Mucosa of descending colon (tissue), 3 donors: ENCODE data around the gene HS6ST1. TPM values are rescaled to one million over a fixed set of nuclear protein-coding genes. Genes with fewer than 3 reads are reported as not detected.

Experiments used
- ATAC-seq: fragments of 200-7000 bp; cut with Tn5 transposase; one replicate; pipeline ENCODE4 v1.9.1; 2020; ENCODE audit warnings: mild to moderate bottlenecking, moderate library complexity
- DNase-seq, 3 donors: peaks; one replicate each; pipeline ENCODE4 v3.0.0-alpha.2; 2020
- H3K36me3 ChIP-seq: fragments of 200-600 bp; one replicate; pipeline ENCODE4 v1.8.0; 2021; ENCODE audit warnings: low read depth, mild to moderate bottlenecking
- H3K4me1 ChIP-seq: fragments of 200-600 bp; one replicate; pipeline ENCODE4 v1.8.0; 2021; ENCODE audit warnings: low read depth, mild to moderate bottlenecking
- H3K4me3 ChIP-seq: fragments of 200-600 bp; one replicate; pipeline ENCODE4 v1.8.0; 2021; ENCODE audit warnings: mild to moderate bottlenecking
- H3K9me3 ChIP-seq: fragments of 200-600 bp; one replicate; pipeline ENCODE4 v1.8.0; 2021; ENCODE audit warnings: mild to moderate bottlenecking
- intact Hi-C, 2 donors: fragments of 100-400 bp; cut with DNase I in 1 of 2; cut with micrococcal nuclease in 1 of 2; formaldehyde crosslinking; loops; one replicate each; pipeline versions ENCODE4 v1.11.0 to v1.11.1; 2022; cut with DNase I, micrococcal nuclease
- total RNA-seq, 3 donors: library from RNA; stranded (reverse); fragmentation: NEBNext Ultra II Directional in 2 of 3; extraction: Animal tissue kit (Norgen Biotek cat#: 25700) in 2 of 3; gene quantifications; one replicate each; pipeline versions ENCODE4 v1.2.1 to v1.2.4, GENCODE V29; 2021 to 2023
- TF ChIP-seq, protein P1 (sequence below): fragments of 200-600 bp; IDR thresholded peaks from one replicate; pipeline ENCODE4 v1.8.0; 2022; ENCODE audit warnings: antibody characterized with exemption, mild to moderate bottlenecking
- donor health status: DM: no; HTN: no; CAD: no; lungs with moderate emphysema.
- donor health status: DM: no; HTN: no; CAD: no.
- donor health status: DM: no; HTN: yes; CAD: no.

Gene HS6ST1
- total RNA-seq, 3 donors from 2014 or later, result 30.8 to 39.6 (median 32.2) TPM

DNA sequence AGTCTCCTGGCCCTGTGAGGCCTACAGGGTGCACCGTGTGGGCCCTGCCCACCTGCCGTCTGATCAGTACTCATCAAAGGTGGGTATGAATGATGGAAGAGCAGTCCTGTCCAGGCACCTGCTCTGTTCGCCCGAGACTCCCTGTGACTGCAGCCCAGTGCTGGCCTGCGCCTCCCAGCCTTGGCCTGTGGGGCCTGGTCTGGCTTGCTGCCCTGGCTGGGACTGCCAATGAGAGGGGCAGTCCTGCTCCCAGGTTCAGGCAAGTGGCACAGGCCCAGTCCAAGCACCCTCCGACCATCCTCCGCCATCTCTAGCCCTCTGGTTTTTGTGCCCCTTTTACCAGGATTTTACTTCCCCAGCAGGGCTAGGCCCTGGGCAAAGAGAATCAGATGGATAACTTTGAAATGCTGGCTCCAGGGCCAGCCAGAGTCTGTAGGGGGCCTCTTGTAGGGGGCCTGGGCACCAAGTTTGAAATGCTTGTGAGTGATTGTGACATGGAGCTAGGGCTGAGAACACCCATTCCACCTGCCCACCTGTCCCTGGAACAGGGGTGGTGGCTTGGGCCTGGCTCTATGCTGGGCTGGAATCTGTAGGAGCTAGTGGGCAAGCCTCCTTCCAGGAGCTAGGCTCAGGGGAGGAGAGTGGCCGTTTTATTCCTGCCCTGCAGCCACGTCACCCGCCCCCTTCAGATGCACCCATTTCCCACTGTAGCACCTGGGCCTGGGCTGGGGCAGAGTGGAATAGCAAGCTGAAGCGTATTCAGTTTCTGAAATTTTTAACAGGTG, 8.7 kb upstream of the HS6ST1 start:
- Histone ChIP-seq H3K4me1 (no peaks in the 10 kb centered on the region), H3K4me3 (no peak overlapping the region), H3K36me3 (no peaks in the 10 kb centered on the region), H3K9me3 (peaks cover 11% of the 10 kb centered on the region)
- TF ChIP-seq, protein P1, sequence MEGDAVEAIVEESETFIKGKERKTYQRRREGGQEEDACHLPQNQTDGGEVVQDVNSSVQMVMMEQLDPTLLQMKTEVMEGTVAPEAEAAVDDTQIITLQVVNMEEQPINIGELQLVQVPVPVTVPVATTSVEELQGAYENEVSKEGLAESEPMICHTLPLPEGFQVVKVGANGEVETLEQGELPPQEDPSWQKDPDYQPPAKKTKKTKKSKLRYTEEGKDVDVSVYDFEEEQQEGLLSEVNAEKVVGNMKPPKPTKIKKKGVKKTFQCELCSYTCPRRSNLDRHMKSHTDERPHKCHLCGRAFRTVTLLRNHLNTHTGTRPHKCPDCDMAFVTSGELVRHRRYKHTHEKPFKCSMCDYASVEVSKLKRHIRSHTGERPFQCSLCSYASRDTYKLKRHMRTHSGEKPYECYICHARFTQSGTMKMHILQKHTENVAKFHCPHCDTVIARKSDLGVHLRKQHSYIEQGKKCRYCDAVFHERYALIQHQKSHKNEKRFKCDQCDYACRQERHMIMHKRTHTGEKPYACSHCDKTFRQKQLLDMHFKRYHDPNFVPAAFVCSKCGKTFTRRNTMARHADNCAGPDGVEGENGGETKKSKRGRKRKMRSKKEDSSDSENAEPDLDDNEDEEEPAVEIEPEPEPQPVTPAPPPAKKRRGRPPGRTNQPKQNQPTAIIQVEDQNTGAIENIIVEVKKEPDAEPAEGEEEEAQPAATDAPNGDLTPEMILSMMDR, result no peak
- DNase-seq (no peak), ATAC-seq (no peak)
- intact Hi-C loops, result no loop called here

GRCh38 chr2:128326346-128326745, 7.7 kb upstream of the HS6ST1 start:
- no peak for DNase-seq
- no peak for ATAC-seq

DNA sequence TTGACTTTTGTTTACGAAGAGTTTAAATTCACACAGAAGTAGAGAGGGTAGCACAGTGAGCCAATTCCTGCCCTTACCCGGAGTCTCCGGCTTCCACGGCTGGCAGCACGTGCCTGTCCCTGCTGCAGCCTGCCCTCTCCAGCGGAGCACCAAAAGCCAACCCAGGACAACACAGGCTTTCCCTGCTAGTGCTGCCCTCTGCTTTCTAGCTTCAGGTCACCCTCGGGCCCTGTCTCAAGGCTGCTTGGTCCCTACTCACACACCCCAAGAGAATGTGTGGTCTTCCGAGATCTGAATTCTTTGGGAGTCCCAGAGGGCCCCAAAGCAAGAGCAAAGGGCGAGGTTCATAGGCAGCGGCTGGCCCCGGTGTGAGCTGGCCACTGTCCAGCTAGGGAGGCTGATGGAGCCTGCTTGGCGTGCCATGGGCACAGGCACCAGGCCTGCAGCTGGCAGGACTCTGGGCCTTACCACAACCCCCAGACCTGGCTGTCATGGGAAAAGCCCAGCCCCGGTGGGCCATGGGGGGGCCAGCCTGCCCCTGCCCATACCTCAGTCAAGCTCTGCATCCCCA, 7.0 kb upstream of the HS6ST1 start:
- Histone ChIP-seq H3K9me3 (no peaks in the 10 kb centered on the region), H3K4me1 (peaks cover 4% of the 10 kb centered on the region), H3K4me3 (no peak overlapping the region), H3K36me3 (no peaks in the 10 kb centered on the region)
- TF ChIP-seq, protein P1, result no peak
- intact Hi-C loops, result no loop called here
- no peak for DNase-seq
- ATAC-seq, result no peak

More at GRCh38 chr2:128326346-128326745, 7.7 kb upstream of the HS6ST1 start:
- Histone ChIP-seq H3K36me3 (no peaks in the 10 kb centered on the region), H3K9me3 (peaks cover under 1% of the 10 kb centered on the region), H3K4me1 (peaks cover 4% of the 10 kb centered on the region), H3K4me3 (no peak overlapping the region)
- TF ChIP-seq, protein P1, result no peak
- intact Hi-C loops, result no loop called here

DNA sequence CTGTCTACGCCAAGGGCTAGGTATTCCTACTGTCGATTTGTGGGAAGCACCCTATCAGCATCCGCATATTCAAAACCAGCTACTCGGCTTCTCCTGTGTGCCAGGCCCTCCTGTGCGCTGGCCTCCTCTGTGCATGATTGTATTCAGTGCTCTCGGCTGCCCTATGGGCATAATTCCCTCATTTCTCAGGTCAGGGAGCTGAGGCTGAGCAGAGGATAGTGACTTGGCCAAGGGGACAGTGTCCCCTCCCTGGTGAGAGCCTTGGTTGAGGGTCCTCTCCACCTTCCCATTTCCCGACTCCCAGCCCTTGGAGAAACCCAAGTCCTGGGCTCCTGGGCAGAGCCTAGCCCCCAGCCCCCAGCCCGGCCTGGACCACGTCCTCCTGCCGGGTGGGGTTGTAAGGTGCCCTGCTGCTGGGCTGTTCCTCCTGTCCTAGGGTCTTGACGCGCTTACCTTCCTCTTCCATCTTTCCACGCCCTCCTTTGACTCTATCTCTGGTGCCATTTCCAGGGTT, 6.3 kb upstream of the HS6ST1 start:
- ATAC-seq, result no peak
- intact Hi-C loops, result no loop called here
- Histone ChIP-seq H3K9me3 (no peaks in the 10 kb centered on the region), H3K36me3 (no peaks in the 10 kb centered on the region), H3K4me3 (no peak overlapping the region), H3K4me1 (peaks cover 4% of the 10 kb centered on the region)
- no peak for DNase-seq
- TF ChIP-seq, protein P1, result no peak

GRCh38 chr2:128324008-128324896, 5.6 kb upstream of the HS6ST1 start:
- intact Hi-C loops, result no loop called here
- DNase-seq (no peak), ATAC-seq (no peak)
- H3K36me3 ChIP-seq, result no peaks in the 10 kb centered on the region
- TF ChIP-seq, protein P1, result no peak
- H3K9me3 ChIP-seq, result no peaks in the 10 kb centered on the region
- peaks cover 4% of the 10 kb centered on the region for H3K4me1 ChIP-seq
- H3K4me3 ChIP-seq, result no peak overlapping the region
